Measurements from ENCODE around the gene C5AR2.
"Not testable (repeated sequence)": the region's sequence is repeated elsewhere in the genome, so short reads cannot be mapped to it uniquely, and the experiment has no call there.

C5AR2 gene

GRCh38 chr19:47323409-47323808 lies 8.6 kb upstream of the C5AR2 start:
- no peak for DNase-seq (ENCODE audit: low read depth in 3 of 3)

GRCh38 chr19:47323872-47324271 lies 8.1 kb upstream of the C5AR2 start:
- no peak for DNase-seq (ENCODE audit: low read depth in 3 of 3)

GRCh38 chr19:47324502-47324901 lies 7.5 kb upstream of the C5AR2 start:
- DNase-seq (ENCODE audit: low read depth in 3 of 3): no peak

GRCh38 chr19:47330466-47330869 lies 1.5 kb upstream of the C5AR2 start:
- DNase-seq (ENCODE audit: low read depth in 3 of 3): no peak

- no peak for DNase-seq (ENCODE audit: low read depth in 3 of 3)
These were observed 485 bp upstream of the C5AR2 start for GRCh38 chr19:47331490-47331889.

GRCh38 chr19:47336765-47337718 lies 5.1 kb downstream of the C5AR2 start:
- not testable (repeated sequence) for DNase-seq (ENCODE audit: low read depth in 3 of 3)

GRCh38 chr19:47339196-47339880 lies 7.4 kb downstream of the C5AR2 start:
- no peak for DNase-seq (ENCODE audit: low read depth in 3 of 3)

- DNase-seq (ENCODE audit: low read depth in 3 of 3): no peak
These were observed 8.7 kb downstream of the C5AR2 start for GRCh38 chr19:47340477-47341208.

- DNase-seq (ENCODE audit: low read depth in 3 of 3): no peak
These were observed 9.8 kb downstream of the C5AR2 start for GRCh38 chr19:47341734-47342133.

GRCh38 chr19:47343194-47343802 lies 11.3 kb downstream of the C5AR2 start:
- no peak for DNase-seq (ENCODE audit: low read depth in 3 of 3)

- no peak for DNase-seq (ENCODE audit: low read depth in 3 of 3)
These were observed 12.4 kb downstream of the C5AR2 start for GRCh38 chr19:47344425-47344824.

GRCh38 chr19:47346024-47346423 lies 14.0 kb downstream of the C5AR2 start:
- not testable (repeated sequence) for DNase-seq (ENCODE audit: low read depth in 3 of 3)

- peak; percentile 95 to 99 (median 98) for DNase-seq (ENCODE audit: low read depth in 3 of 3)
These were observed 17.1 kb downstream of the C5AR2 start, which contains the start of gene DHX34 for GRCh38 chr19:47348819-47349795. Gene DHX34, plus strand, starts transcription at chr19:47349315. Its CDS starts 3,716 bp downstream, at chr19:47353031.

GRCh38 chr19:47350630-47351029 lies 18.7 kb downstream of the C5AR2 start:
- no peak for DNase-seq (ENCODE audit: low read depth in 3 of 3)

GRCh38 chr19:47351548-47351947 lies 19.6 kb downstream of the C5AR2 start:
- DNase-seq (ENCODE audit: low read depth in 3 of 3): no peak

GRCh38 chr19:47352095-47352494 lies 20.1 kb downstream of the C5AR2 start:
- no peak for DNase-seq (ENCODE audit: low read depth in 3 of 3)

GRCh38 chr19:47353307-47353712 lies 21.3 kb downstream of the C5AR2 start:
- DNase-seq (ENCODE audit: low read depth in 3 of 3): no peak

- DNase-seq (ENCODE audit: low read depth in 3 of 3): no peak
These were observed 24.9 kb downstream of the C5AR2 start for GRCh38 chr19:47356900-47357299.

- DNase-seq (ENCODE audit: low read depth in 3 of 3): no peak
These were observed 26.1 kb downstream of the C5AR2 start for GRCh38 chr19:47357788-47358680.
